Hepatocyte (in vitro differentiated cells): ENCODE results near the gene PTPRT. TPM values are rescaled to one million over a fixed set of nuclear protein-coding genes. Genes with fewer than 3 reads are reported as not detected.

ENCODE experiments used
- DNase-seq: peaks from one replicate; pipeline ENCODE4 v3.0.0-alpha.2; 2016; ENCODE audit warnings: low spot score
- H2AFZ ChIP-seq: fragments of 200-600 bp; sonication (generic); 2 replicates; pipeline ENCODE4 v1.6.0; 2016; ENCODE audit warnings: antibody characterized with exemption, mild to moderate bottlenecking
- H3K27ac ChIP-seq: fragments of 200-600 bp; sonication (generic); 2 replicates; pipeline ENCODE4 v1.5.1; 2016; ENCODE audit warnings: mild to moderate bottlenecking
- H3K27me3 ChIP-seq: fragments of 200-600 bp; sonication (generic); 2 replicates; pipeline ENCODE4 v1.6.1; 2016
- H3K36me3 ChIP-seq: fragments of 200-600 bp; sonication (generic); replicated peaks from 2 replicates; pipeline ENCODE4 v1.5.1; 2016; ENCODE audit warnings: low read depth; ENCODE audit not compliant: insufficient read depth
- H3K4me1 ChIP-seq: fragments of 200-600 bp; sonication (generic); 2 replicates; pipeline ENCODE4 v1.5.1; 2016; ENCODE audit warnings: mild to moderate bottlenecking, moderate library complexity; ENCODE audit not compliant: insufficient read depth
- H3K4me2 ChIP-seq: fragments of 200-600 bp; sonication (generic); 2 replicates; pipeline ENCODE4 v1.6.0; 2016
- H3K4me3 ChIP-seq: fragments of 200-600 bp; sonication (generic); 2 replicates; pipeline ENCODE4 v1.5.1; 2016; ENCODE audit warnings: mild to moderate bottlenecking
- H3K79me2 ChIP-seq: fragments of 200-600 bp; sonication (generic); 2 replicates; pipeline ENCODE4 v1.6.0; 2017; ENCODE audit warnings: mild to moderate bottlenecking
- H3K9me2 ChIP-seq: fragments of 200-600 bp; sonication (generic); replicated peaks from 2 replicates; pipeline ENCODE4 v1.6.0; 2017; ENCODE audit warnings: mild to moderate bottlenecking; ENCODE audit not compliant: insufficient read depth
- H3K9me3 ChIP-seq: fragments of 200-600 bp; sonication (generic); 2 replicates; pipeline ENCODE4 v1.5.1; 2016; ENCODE audit warnings: low read depth, mild to moderate bottlenecking
- H4K20me1 ChIP-seq: fragments of 200-600 bp; sonication (generic); 2 replicates; pipeline ENCODE4 v1.6.0; 2016; ENCODE audit warnings: mild to moderate bottlenecking; ENCODE audit not compliant: insufficient read depth, poor library complexity, severe bottlenecking
- EZH2 ChIP-seq: fragments of 200-600 bp; sonication (generic); IDR thresholded peaks from 2 replicates; pipeline ENCODE4 v1.6.1; 2016; ENCODE audit warnings: antibody characterized with exemption, mild to moderate bottlenecking, borderline replicate concordance
- EZH2phosphoT487 ChIP-seq: fragments of 200-600 bp; sonication (generic); IDR thresholded peaks from one replicate; pipeline ENCODE4 v1.6.1; 2018; ENCODE audit warnings: antibody characterized with exemption, mild to moderate bottlenecking, low read depth, moderate library complexity; ENCODE audit not compliant: unreplicated experiment, severe bottlenecking
- WGBS: methylation state at CpG from one replicate; pipeline ENCODE4 v1.1.6; 2016; ENCODE audit warnings: low lambda C conversion rate; ENCODE audit errors: missing lambda C conversion rate; 5-methylcytosine and 5-hydroxymethylcytosine counted together
- polyA plus RNA-seq: library from polyadenylated mRNA; unstranded; fragments of >200 nt; fragmentation: Nextera tagmentation; extraction: Ambion mirVana; gene quantifications from 2 replicates; pipeline ENCODE4 v1.2.1, GENCODE V29; 2016
- total RNA-seq: library from RNA; depleted of rRNA; stranded (reverse); fragments of >200 nt; gene quantifications from 2 replicates; pipeline ENCODE4 v1.2.3, GENCODE V29; 2014
- TF ChIP-seq, protein P1 (sequence below): fragments of 200-600 bp; sonication (generic); IDR thresholded peaks from 2 replicates; pipeline ENCODE4 v1.5.1; 2016; ENCODE audit warnings: antibody characterized with exemption, mild to moderate bottlenecking; ENCODE audit not compliant: poor library complexity

Gene PTPRT
- total and polyA plus RNA-seq, 2 experiments from 2014 or later = 0.47 to 0.83 TPM

- Histone ChIP-seq H3K4me3 (no peak overlapping the region), H2AFZ (no peak overlapping the region), H3K9me2 (no peaks in the 10 kb centered on the region), H3K36me3 (no peaks in the 10 kb centered on the region), H3K4me2 (no peak overlapping the region), H3K4me1 (no peaks in the 10 kb centered on the region), H3K27me3 (no peaks in the 10 kb centered on the region), H3K9me3 (no peaks in the 10 kb centered on the region), H3K79me2 (no peaks in the 10 kb centered on the region), H3K27ac (no peak overlapping the region), H4K20me1 (no peaks in the 10 kb centered on the region)
- no peak for TF ChIP-seq EZH2
- TF ChIP-seq, protein P1, sequence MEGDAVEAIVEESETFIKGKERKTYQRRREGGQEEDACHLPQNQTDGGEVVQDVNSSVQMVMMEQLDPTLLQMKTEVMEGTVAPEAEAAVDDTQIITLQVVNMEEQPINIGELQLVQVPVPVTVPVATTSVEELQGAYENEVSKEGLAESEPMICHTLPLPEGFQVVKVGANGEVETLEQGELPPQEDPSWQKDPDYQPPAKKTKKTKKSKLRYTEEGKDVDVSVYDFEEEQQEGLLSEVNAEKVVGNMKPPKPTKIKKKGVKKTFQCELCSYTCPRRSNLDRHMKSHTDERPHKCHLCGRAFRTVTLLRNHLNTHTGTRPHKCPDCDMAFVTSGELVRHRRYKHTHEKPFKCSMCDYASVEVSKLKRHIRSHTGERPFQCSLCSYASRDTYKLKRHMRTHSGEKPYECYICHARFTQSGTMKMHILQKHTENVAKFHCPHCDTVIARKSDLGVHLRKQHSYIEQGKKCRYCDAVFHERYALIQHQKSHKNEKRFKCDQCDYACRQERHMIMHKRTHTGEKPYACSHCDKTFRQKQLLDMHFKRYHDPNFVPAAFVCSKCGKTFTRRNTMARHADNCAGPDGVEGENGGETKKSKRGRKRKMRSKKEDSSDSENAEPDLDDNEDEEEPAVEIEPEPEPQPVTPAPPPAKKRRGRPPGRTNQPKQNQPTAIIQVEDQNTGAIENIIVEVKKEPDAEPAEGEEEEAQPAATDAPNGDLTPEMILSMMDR = no peak
- WGBS = 80% methylated on average over 3 of the region's 3 CpGs
- DNase-seq = no peak
Measured at GRCh38 chr20:43011491-43011890, 178.2 kb downstream of the PTPRT start.

- DNase-seq = no peak
- Histone ChIP-seq H3K4me3 (no peak overlapping the region), H3K79me2 (no peaks in the 10 kb centered on the region), H3K9me2 (no peaks in the 10 kb centered on the region), H3K27ac (no peak overlapping the region), H3K27me3 (no peaks in the 10 kb centered on the region), H3K9me3 (no peaks in the 10 kb centered on the region), H3K4me2 (no peak overlapping the region), H3K4me1 (no peaks in the 10 kb centered on the region), H2AFZ (no peak overlapping the region), H4K20me1 (no peaks in the 10 kb centered on the region), H3K36me3 (no peaks in the 10 kb centered on the region)
- TF ChIP-seq EZH2phosphoT487 = no peak
- no peak for TF ChIP-seq EZH2
- TF ChIP-seq, protein P1 = no peak
- WGBS = 95% methylated on average over 8 of the region's 8 CpGs
Measured at GRCh38 chr20:43009532-43009931, 180.2 kb downstream of the PTPRT start.

DNA sequence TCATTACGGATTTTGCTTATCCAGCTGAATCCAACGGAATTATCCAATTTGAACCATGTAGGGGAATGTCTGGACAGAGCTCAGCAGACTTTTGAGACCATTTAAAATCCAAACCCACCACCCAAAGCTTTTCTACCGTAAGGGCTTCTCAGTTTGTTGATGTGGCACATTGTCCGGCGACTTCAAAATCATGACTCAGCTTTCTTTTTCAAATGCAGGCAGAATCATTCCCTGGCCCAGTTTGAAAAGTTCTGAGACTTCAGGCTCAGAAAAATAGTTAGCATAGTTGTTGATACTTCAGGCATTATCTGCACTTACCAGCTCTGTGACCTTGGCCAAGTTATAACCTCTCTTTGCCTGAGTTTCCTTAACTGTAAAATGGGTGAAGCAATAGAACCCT lies 182.2 kb downstream of the PTPRT start:
- Histone ChIP-seq H3K36me3 (no peaks in the 10 kb centered on the region), H3K4me2 (no peak overlapping the region), H2AFZ (no peak overlapping the region), H3K9me3 (no peaks in the 10 kb centered on the region), H3K9me2 (no peaks in the 10 kb centered on the region), H3K27me3 (no peaks in the 10 kb centered on the region), H3K4me1 (no peaks in the 10 kb centered on the region), H3K4me3 (no peak overlapping the region), H3K79me2 (no peaks in the 10 kb centered on the region), H4K20me1 (no peaks in the 10 kb centered on the region), H3K27ac (no peak overlapping the region)
- whole genome bisulfite sequencing = 87% methylated on average over 5 of the region's 5 CpGs
- DNase-seq = no peak
- TF ChIP-seq, protein P1 = no peak
- TF ChIP-seq EZH2phosphoT487 = no peak

GRCh38 chr20:43006651-43007375 lies 182.9 kb downstream of the PTPRT start:
- Histone ChIP-seq H3K27me3 (no peaks in the 10 kb centered on the region), H3K79me2 (no peaks in the 10 kb centered on the region), H2AFZ (no peak overlapping the region), H3K4me1 (no peaks in the 10 kb centered on the region), H4K20me1 (no peaks in the 10 kb centered on the region), H3K36me3 (no peaks in the 10 kb centered on the region), H3K9me3 (no peaks in the 10 kb centered on the region), H3K9me2 (no peaks in the 10 kb centered on the region), H3K4me3 (no peak overlapping the region), H3K27ac (no peak overlapping the region), H3K4me2 (no peak overlapping the region)
- 63% methylated on average over 5 of the region's 5 CpGs for WGBS
- DNase-seq = no peak
- TF ChIP-seq, protein P1 = no peak
- TF ChIP-seq EZH2phosphoT487 = no peak
